ENCODE data around the gene LAMB4.
A peak's percentile ranks its signal among the peaks of the same experiment; 100 is the strongest.

LAMB4 gene

GRCh38 chr7:108102671-108103312, 27.4 kb downstream of the LAMB4 start:
- DNase-seq: no peak

GRCh38 chr7:108101759-108102158, 28.4 kb downstream of the LAMB4 start:
- DNase-seq: no peak

GRCh38 chr7:108099713-108100112, 30.4 kb downstream of the LAMB4 start:
- no peak for DNase-seq

GRCh38 chr7:108097703-108098102, 32.5 kb downstream of the LAMB4 start:
- no peak for DNase-seq

DNA sequence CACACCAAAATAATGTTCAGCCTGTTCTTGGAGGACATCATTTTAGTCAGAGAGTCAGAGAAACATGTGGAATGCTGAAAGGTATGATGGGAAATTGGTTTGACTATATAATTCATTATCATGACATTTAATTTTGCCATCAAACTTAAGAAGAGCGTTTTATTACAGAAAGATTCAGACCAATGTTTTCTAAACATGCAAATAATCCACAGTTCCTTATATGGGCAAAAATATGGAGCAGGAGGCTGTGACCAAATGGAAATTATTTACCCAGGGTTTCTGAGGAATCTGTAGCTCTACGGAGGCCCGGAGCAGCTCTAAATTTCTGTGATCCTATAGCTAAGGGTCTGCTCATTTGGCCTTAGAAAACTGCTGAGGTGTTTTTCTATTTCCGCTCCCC, 33.2 kb downstream of the LAMB4 start:
- DNase-seq: no peak

DNA sequence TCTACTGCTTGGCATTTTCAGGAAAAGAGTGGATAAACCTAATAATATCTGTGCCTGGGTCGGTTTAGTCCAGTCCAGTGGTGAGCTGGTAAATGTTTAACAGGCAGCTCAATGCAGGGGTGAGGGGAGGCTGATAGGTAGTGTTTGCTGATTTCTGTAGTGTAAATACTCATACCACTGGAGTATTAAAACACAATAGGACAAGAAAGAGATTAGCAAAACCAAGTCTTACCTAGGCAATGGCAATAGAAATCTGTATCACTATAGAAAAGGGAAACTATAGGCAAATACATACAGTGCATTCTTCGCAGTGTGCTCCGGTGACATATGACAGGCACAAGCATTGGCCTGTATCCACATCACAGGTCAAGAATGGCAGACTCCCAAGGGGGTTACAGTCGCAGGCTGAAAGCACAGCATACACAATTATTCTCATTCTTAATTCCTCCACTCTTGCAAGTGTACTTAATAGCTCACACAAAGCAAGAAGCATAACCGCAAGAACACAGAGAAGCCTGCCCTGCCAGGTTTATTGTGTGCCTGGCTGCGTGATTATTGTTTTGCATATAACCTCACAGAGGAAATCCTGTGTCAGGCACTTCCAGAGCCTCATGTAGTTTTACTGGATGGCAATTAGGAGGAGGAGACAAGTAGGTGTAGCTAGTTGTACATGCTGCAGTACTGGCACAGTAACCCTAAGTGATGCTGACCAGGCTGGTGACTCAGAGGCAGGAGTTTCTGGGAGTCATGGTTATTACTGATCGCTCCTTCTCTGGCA, 35.0 kb downstream of the LAMB4 start:
- DNase-seq: peak; percentile 80

DNA sequence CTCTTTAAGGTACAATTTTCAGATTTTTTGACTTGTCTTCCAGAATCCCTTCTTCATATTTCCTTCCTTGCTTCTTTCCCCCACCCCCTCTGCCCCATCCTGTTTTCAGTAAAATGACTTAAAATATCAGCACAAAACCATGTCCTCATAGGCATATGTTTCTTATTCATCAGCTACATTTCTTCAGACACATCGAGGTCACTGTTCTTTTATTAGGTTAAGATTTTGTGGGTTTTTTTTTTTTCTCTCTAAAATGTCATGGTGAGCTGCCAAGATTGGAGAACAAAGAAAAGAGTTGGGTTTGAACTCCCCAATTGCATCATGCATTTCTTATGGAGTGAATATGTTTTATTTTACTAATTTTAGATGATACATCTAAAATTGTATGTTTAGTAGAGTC, 35.8 kb downstream of the LAMB4 start:
- no peak for DNase-seq

- DNase-seq: peak; percentile 41
Measured at GRCh38 chr7:108093851-108094331, 36.3 kb downstream of the LAMB4 start.

GRCh38 chr7:108093341-108093740, 36.8 kb downstream of the LAMB4 start:
- DNase-seq: no peak

DNA sequence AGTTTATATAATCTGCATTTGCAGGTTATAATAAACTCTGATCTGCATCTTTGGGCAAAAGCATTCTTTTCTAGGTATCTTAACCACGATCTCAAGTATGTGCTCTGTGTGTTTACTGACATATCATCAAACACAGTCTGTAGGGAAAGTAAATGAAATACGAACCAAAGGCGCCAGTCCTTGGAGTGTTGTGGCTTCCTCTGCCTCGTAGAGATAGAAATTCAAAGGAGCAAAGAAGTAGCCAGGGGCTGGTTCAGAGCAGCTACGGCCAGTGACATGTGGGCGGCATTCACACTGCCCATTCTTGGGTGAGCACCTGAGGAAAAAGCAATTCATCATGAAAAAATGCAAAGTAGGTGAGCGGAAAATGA, 38.7 kb downstream of the LAMB4 start:
- no peak for DNase-seq

- DNase-seq: no peak
Measured at GRCh38 chr7:108090791-108091460, 39.2 kb downstream of the LAMB4 start.

DNA sequence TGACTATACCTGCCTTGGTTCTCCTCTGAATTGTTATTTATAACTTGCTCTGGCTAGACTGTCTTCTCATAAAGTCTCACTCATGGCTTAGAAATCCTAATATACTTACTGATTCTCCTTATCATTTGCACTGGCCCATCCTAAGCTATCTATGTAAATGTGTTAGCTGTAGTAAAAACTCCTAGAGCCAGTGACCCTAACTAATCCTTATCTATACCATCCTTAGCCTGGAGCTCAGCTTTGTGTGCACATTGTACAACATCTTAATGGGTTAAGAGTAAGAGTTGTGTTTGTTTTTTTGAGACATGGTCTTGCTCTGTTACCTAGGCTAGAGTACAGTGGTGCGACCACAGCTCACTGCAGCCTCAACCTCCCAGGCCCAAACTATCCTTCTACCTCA, 40.8 kb downstream of the LAMB4 start:
- no peak for DNase-seq

DNA sequence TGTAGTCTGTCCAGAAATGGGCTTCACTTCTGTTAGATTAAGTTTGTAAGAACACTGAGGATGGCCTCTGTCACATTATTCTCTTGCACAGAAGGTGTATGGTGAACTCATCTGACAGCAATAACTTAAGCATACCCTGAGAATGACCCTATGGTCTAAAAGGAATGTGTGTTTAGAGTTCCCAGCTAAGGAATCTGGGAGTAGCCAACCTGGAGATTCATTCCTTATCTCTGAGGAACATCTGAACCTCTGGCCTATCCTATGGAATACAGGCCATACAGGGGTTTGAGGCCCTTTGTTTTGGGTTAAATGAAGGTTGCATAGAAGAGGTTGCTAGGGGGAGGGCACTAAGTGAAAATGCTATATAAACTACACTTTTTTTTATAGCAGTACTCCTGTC, 41.4 kb downstream of the LAMB4 start:
- DNase-seq: peak; percentile 60

DNA sequence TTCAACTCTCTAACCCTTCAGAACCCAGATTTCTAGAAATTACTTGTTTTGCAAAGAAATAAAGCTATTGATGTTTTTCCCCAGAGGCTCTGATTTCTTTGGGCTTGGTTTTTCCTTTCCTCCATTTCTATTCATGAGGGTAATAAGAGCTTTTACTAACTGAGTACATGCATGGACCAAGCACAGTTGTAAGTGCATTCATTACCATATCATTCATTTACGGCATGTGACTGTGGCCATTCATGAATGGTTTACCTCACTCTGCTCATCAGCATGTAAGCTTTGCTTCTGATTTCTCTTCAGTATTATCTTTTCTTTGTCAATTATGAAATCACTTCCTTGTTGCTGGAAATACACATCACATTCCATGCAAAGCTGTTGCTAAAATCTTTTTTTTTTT, 42.4 kb downstream of the LAMB4 start:
- no peak for DNase-seq

GRCh38 chr7:108086962-108087361, 43.2 kb downstream of the LAMB4 start:
- DNase-seq: no peak

GRCh38 chr7:108086546-108086945, 43.6 kb downstream of the LAMB4 start:
- DNase-seq: no peak

- peak; percentile 60 for DNase-seq
Measured at GRCh38 chr7:108083980-108084379, 46.2 kb downstream of the LAMB4 start.

DNA sequence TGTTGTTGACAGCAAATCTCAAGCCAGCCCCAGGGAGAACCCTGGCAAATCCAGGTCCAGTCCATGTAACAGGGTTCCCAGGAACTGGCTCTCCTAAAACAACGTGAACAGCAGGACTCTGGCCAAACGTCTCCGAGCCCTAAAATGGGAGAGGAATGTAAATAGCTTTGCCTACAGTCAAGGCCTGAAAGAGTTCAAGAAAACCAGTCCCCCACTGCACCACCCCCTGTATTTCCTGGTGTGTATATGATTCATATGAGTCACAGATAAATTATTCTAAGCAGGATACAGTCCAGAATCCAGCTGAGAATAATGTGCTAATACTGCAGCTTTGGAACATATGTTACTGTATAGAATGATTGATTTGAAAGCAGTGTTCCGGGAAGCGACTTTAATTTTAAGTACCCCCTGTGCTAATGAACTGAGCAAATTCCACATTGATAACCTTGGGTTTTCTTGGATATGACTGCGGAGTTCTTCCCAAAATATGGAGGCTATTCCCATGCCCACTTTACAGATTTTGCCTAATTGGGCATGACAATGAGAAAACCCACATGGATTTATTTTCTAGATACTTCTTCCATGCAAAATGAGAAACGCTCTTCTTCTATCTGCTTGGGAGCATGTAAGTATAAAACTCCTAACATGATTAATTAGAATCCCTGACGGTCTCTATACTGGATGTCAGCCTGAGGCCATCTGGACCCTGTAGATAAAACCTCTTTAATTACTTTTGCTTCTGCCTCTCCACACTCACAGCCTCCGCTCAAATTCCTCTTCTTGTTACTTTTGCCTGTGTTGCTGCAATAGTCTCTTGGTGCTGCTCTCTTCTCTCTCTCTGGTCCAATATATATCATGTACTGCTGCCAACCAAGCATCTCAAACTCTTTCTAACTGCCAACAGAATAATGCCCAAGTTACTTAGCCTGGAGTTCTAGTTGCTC, 50.2 kb downstream of the LAMB4 start:
- DNase-seq: peak; percentile 84

DNA sequence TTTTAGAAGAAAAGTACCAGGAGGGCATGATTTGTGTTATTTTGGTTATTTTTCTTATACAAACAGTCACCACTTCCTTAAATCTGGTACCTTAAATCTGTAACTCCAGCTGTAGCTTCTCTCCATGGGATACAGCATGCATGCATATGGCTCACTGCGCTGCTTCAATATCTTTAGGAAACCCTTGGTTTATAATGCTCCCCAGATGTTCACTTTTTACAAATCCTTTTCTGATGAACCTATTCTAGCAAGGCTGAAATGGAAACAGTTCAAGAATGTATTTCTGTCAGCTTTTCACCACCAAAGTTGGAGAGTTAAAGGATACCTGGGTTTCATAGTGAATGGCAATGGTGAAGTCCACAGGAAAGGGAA, 50.9 kb downstream of the LAMB4 start:
- no peak for DNase-seq

GRCh38 chr7:108078691-108079090, 51.5 kb downstream of the LAMB4 start:
- DNase-seq: no peak

GRCh38 chr7:108078211-108078673, 51.9 kb downstream of the LAMB4 start:
- DNase-seq: peak; percentile 34

DNA sequence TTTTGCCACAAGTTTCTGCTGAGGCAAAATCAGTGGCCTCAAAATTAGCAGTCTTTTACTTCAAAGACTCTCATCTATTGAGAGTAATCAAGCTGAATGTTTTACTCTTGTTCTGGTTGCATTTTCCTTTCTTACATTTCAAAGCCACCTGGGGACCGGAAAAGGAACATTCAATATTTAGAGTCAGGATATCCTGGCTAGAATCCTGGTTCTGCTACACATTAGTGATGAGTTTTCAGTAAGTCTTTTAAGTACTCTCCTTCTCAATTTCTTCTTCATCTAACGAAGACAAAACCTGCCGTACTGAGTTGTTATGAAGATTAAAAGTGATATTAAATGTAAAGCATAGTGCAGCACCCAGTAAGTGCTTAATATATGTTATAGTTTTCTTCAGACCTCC, 52.5 kb downstream of the LAMB4 start:
- no peak for DNase-seq

GRCh38 chr7:108076156-108076555, 54.0 kb downstream of the LAMB4 start:
- peak; percentile 37 for DNase-seq
